ENCODE measurements around the gene HAPLN2. TPM values are rescaled to one million over a fixed set of nuclear protein-coding genes. Genes with fewer than 3 reads are reported as not detected.
"Not testable (repeated sequence)": the region's sequence is repeated elsewhere in the genome, so short reads cannot be mapped to it uniquely, and the experiment has no call there.

Gene HAPLN2
- total RNA-seq, 1 experiment from 2014 or later = 0.73 TPM

GRCh38 chr1:156598731-156599432, 20.3 kb upstream of the HAPLN2 start:
- Histone ChIP-seq H3K4me3 (ENCODE audit: insufficient read depth, low read depth, low read length) (no peak overlapping the region), H3K36me3 (replicated peaks; ENCODE audit: control insufficient read depth, insufficient read depth, low read length) (peaks cover 37% of the 10 kb centered on the region), H3K27me3 (ENCODE audit: control insufficient read depth, insufficient read depth, low read length) (no peaks in the 10 kb centered on the region)
- no peak for DNase-seq

- no peak for DNase-seq
- peaks cover 32% of the 10 kb centered on the region for H3K36me3 ChIP-seq (replicated peaks; ENCODE audit: control insufficient read depth, insufficient read depth, low read length)
- H3K27me3 ChIP-seq (ENCODE audit: control insufficient read depth, insufficient read depth, low read length) = no peaks in the 10 kb centered on the region
- no peak overlapping the region for H3K4me3 ChIP-seq (ENCODE audit: insufficient read depth, low read depth, low read length)
Measured at GRCh38 chr1:156599811-156600210, 19.4 kb upstream of the HAPLN2 start.

DNA sequence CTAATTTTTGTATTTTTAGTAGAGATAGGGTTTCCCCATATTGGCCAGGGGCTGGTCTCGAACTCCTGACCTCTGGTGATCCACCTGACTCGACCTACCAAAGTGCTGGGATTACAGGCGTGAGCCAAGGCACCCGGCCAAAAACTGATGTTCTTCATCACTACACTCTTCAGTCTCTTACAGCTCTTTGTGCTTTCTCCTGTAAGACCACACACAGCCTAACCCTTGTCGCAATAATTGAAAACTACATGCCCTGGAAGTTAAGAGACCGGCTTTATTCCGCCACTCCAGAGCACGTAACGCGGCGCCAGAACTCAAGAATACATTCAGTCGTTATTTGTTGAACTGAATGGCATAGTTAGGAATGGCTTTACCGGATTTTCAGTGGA, 18.5 kb upstream of the HAPLN2 start:
- no peak for DNase-seq
- peak overlapping the region; percentile 92 for H3K4me3 ChIP-seq (ENCODE audit: insufficient read depth, low read depth, low read length)
- H3K27me3 ChIP-seq (ENCODE audit: control insufficient read depth, insufficient read depth, low read length) = no peaks in the 10 kb centered on the region
- peaks cover 24% of the 10 kb centered on the region for H3K36me3 ChIP-seq (replicated peaks; ENCODE audit: control insufficient read depth, insufficient read depth, low read length)

- DNase-seq = peak; percentile 79
- Histone ChIP-seq H3K27me3 (ENCODE audit: control insufficient read depth, insufficient read depth, low read length) (no peaks in the 10 kb centered on the region), H3K4me3 (ENCODE audit: insufficient read depth, low read depth, low read length) (peak within 1 kb of the TSS; percentile 92), H3K36me3 (replicated peaks; ENCODE audit: control insufficient read depth, insufficient read depth, low read length) (peaks cover 19% of the 10 kb centered on the region)
Measured at GRCh38 chr1:156601122-156601830, 17.9 kb upstream of the HAPLN2 start, which contains the start of gene GPATCH4. Gene GPATCH4, minus strand, starts transcription at chr1:156601479.

DNA sequence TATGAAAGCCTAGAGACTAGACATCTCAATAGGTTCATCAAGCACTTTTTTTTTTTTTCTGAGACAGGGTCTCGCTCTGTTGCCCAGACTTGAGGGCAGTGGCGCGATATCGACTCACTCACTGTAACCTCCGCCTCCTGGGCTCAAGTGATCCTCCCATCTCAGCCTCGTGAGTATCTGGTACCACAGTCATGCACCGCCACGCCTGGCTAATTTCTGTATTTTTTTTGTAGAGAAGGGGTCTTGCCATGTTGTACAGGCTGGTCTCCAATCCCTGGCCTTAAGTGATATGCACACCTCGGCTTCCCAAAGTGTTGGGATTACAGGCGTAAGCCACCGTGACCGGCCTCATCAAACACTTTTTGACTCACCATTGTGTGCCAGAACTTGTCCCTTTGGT, 17.3 kb upstream of the HAPLN2 start:
- Histone ChIP-seq H3K27me3 (ENCODE audit: control insufficient read depth, insufficient read depth, low read length) (no peaks in the 10 kb centered on the region), H3K4me3 (ENCODE audit: insufficient read depth, low read depth, low read length) (peak overlapping the region; percentile 92), H3K36me3 (replicated peaks; ENCODE audit: control insufficient read depth, insufficient read depth, low read length) (peaks cover 14% of the 10 kb centered on the region)
- DNase-seq = no peak

DNA sequence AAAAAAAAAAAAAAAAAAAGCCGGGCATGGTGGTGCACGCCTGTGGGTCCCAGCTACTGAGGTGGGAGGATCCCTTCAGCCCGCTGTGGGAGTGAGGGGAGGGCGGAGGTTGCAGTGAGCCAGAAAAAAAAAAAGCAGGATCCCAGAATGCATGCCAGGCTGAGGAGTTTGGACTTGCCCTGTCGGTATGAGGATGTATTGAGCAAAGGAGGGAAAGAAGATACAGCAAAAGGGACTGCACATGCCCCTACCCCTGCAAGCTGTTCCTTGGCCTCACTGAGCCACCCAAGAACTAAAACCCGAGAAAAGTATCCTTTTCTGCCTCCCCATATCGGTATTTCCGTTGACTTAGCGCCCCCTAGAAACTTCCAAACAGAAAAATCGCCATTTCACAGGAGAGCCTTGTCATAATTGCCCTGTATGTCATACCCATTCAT, 16.6 kb upstream of the HAPLN2 start:
- DNase-seq = peak; percentile 49

GRCh38 chr1:156607344-156607743, 11.9 kb upstream of the HAPLN2 start:
- DNase-seq; H3K27me3 ChIP-seq (ENCODE audit: control insufficient read depth, insufficient read depth, low read length); H3K36me3 ChIP-seq (replicated peaks; ENCODE audit: control insufficient read depth, insufficient read depth, low read length); H3K4me3 ChIP-seq (ENCODE audit: insufficient read depth, low read depth, low read length): not testable (repeated sequence)

More for the DNA sequence above, 16.6 kb upstream of the HAPLN2 start:
- H3K36me3 ChIP-seq (replicated peaks; ENCODE audit: control insufficient read depth, insufficient read depth, low read length) = peaks cover 7% of the 10 kb centered on the region
- H3K4me3 ChIP-seq (ENCODE audit: insufficient read depth, low read depth, low read length) = no peak overlapping the region
- no peaks in the 10 kb centered on the region for H3K27me3 ChIP-seq (ENCODE audit: control insufficient read depth, insufficient read depth, low read length)

DNA sequence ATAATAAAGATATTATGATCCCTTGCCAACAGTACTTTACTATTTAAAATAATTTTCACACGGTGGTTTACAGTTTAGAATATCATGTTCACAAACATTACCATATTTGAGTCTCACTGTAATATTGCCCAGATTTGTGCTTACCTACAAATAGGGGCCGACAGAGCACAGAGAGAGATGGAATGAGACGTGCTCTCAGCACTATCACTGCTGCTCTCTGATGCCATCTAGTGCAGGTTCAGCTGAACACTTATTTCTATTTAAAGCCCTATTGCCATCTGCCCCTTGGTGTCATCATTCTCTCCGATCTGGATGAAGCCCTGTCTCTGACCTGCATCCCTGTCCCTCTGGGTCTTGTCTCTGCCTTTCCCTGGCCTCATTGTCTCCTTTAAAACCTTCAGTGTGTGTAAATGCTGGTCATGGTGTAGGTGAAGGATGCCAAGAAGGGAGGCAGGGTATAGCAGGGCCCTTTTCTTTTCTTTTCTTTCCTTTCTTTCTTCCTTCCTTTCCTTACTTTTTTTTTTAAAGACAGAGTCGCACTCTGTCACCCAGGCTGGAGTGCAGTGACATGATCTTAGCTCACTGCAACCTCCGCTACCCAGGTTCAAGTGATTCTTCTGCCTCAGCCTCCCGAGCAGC, 11.1 kb upstream of the HAPLN2 start:
- DNase-seq = peak; percentile 64
- Histone ChIP-seq H3K36me3 (replicated peaks; ENCODE audit: control insufficient read depth, insufficient read depth, low read length) (no peaks in the 10 kb centered on the region), H3K27me3 (ENCODE audit: control insufficient read depth, insufficient read depth, low read length) (no peaks in the 10 kb centered on the region; the same call in 1 of the 2 replicates), H3K4me3 (ENCODE audit: insufficient read depth, low read depth, low read length) (no peak overlapping the region)

DNA sequence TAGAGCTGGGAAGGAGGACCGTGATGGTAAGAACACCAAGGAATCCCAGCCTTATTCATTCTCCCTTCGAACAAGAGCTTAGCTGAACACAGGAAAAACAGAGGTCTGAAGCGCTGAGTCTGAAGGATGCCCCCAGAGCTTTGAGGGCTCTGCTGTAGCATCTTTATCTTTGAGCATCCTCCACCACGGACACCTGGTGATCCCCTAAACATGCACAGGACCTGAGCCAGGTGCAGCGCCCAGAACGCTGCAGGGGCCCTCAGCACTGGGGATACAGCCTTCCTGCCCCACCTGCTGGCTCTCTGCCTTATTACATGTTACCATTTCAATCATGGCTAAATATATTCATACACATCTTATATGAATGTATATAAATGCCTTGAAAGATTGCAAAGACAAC, 10.2 kb upstream of the HAPLN2 start:
- peak; percentile 55 for DNase-seq
- Histone ChIP-seq H3K36me3 (replicated peaks; ENCODE audit: control insufficient read depth, insufficient read depth, low read length) (no peaks in the 10 kb centered on the region), H3K4me3 (ENCODE audit: insufficient read depth, low read depth, low read length) (no peak overlapping the region), H3K27me3 (ENCODE audit: control insufficient read depth, insufficient read depth, low read length) (no peaks in the 10 kb centered on the region; the same call in 1 of the 2 replicates)

DNA sequence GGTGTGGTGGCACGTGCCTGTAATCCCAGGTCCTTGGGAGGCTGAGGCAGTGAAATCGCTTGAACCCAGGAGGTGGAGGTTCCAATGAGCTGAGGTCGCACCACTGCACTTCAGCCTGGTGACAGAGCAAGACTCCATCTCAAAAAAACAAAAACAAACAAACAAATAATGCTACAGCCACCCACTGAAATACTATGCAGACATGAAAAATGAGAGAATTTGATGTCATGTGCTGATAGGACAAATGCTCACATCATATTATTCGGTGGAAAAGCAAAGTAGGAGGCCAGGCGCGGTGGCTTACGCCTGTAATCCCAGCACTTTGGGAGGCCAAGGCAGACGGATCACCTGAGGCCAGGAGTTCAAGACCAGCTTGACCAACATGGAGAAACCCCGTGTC, 9.1 kb upstream of the HAPLN2 start:
- not testable (repeated sequence) for DNase-seq; H3K27me3 ChIP-seq (ENCODE audit: control insufficient read depth, insufficient read depth, low read length); H3K36me3 ChIP-seq (replicated peaks; ENCODE audit: control insufficient read depth, insufficient read depth, low read length); H3K4me3 ChIP-seq (ENCODE audit: insufficient read depth, low read depth, low read length)

DNA sequence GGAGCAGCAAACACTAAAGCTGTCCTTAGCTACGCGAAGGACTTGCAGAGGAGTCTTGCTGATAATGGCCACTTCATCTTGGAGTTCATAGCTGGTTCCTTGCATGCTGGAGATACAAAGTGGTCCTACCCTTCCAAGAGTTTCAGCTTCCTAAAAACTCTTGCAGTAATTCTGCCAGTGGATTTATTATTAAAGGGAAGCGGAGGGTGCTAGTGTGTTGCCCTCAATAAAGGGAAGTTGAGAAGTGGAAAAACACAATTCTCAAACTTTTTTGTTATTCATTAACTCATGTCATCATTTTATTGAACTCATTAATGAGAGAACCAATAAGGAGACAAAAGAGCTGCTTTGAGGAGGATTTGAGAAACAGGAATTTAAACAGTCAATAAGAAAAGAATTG, 6.5 kb upstream of the HAPLN2 start:
- H3K27me3 ChIP-seq (ENCODE audit: control insufficient read depth, insufficient read depth, low read length) = no peaks in the 10 kb centered on the region; the same call in 1 of the 2 replicates
- H3K4me3 ChIP-seq (ENCODE audit: insufficient read depth, low read depth, low read length) = no peak overlapping the region
- no peaks in the 10 kb centered on the region for H3K36me3 ChIP-seq (replicated peaks; ENCODE audit: control insufficient read depth, insufficient read depth, low read length)
- no peak for DNase-seq

DNA sequence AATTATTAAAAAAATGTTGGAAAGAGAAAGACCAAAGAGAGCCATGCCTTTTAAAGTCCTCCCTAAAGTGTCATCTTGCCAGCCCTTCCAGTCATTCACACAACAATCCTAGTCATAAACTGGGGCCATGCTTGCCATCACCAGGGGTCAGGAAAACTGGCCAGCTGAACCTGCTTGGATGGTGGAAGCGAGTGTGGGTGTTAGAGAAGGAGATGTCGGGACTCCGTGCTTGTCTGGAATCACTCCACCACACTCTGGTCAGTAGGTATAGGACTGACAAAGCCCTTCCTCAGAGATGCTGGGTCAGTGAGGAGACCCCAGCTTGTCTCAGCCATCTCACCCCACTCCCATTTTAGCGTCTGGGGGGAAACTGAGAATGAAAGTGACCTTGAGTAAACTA, 3.3 kb upstream of the HAPLN2 start:
- Histone ChIP-seq H3K27me3 (ENCODE audit: control insufficient read depth, insufficient read depth, low read length) (peaks cover 14% of the 10 kb centered on the region), H3K4me3 (ENCODE audit: insufficient read depth, low read depth, low read length) (no peak overlapping the region), H3K36me3 (replicated peaks; ENCODE audit: control insufficient read depth, insufficient read depth, low read length) (no peaks in the 10 kb centered on the region)
- no peak for DNase-seq

GRCh38 chr1:156616463-156616862, 2.8 kb upstream of the HAPLN2 start:
- Histone ChIP-seq H3K36me3 (replicated peaks; ENCODE audit: control insufficient read depth, insufficient read depth, low read length) (no peaks in the 10 kb centered on the region), H3K4me3 (ENCODE audit: insufficient read depth, low read depth, low read length) (no peak overlapping the region), H3K27me3 (ENCODE audit: control insufficient read depth, insufficient read depth, low read length) (peaks cover 19% of the 10 kb centered on the region)
- no peak for DNase-seq

- no peaks in the 10 kb centered on the region for H3K36me3 ChIP-seq (replicated peaks; ENCODE audit: control insufficient read depth, insufficient read depth, low read length)
- H3K4me3 ChIP-seq (ENCODE audit: insufficient read depth, low read depth, low read length) = no peak overlapping the region
- no peak for DNase-seq
- peaks cover 46% of the 10 kb centered on the region for H3K27me3 ChIP-seq (ENCODE audit: control insufficient read depth, insufficient read depth, low read length)
Measured at GRCh38 chr1:156619582-156619955, 354 bp downstream of the HAPLN2 start.

Data from H7 (cell line).